Inferior parietal cortex (tissue), 1 donor: ENCODE results near the gene BCL2L2.
"Not testable (repeated sequence)": the region's sequence is repeated elsewhere in the genome, so short reads cannot be mapped to it uniquely, and the experiment has no call there.

Experiments used
- DNase-seq: peaks from one replicate; pipeline ENCODE4 v3.0.0-alpha.2; 2016; ENCODE audit errors: extremely low spot score

BCL2L2 gene

GRCh38 chr14:23324455-23324846 is 17.8 kb downstream of the BCL2L2 start:
- no peak for DNase-seq

GRCh38 chr14:23324993-23325392 is 18.4 kb downstream of the BCL2L2 start:
- no peak for DNase-seq

- not testable (repeated sequence) for DNase-seq
Observed at GRCh38 chr14:23325746-23326145, 19.1 kb downstream of the BCL2L2 start.

DNA sequence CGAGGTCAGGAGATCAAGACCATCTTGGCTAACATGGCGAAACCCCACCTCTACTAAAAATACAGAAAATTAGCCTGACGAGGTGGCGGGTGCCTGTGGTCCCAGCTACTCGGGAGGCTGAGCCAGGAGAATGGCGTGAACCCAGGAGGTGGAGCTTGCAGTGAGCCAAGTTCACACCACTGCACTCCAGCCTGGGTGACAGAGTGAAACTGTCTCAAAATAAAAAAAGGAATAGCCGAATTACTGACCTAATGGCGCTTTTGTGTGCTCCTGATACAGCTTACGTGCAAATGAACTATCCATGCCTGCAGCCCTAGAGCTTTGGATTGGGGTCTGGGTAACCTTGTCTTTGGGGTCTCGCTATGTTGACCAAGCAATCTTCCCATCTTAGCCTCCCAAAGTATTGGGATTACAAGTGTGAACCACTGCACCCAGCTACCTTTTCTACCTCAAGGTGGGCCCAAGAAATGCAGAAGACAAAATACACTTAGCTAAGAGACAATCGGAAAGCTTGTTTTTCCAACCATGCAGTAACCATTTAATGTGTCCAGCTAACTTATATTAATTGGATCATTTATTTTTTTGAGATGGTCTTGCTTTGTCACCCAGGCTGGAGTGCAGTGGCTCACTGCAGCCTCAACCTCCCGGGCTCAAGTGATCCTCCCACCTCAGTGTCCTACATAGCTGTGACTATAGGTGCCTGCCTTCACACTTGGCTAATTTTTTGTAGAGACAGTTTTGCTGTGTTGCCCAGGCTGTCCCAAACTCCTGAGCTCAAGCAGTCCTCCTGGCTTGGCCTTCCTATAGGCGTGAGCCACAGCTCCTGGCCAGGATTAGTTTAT is 20.1 kb downstream of the BCL2L2 start:
- DNase-seq, result no peak

DNA sequence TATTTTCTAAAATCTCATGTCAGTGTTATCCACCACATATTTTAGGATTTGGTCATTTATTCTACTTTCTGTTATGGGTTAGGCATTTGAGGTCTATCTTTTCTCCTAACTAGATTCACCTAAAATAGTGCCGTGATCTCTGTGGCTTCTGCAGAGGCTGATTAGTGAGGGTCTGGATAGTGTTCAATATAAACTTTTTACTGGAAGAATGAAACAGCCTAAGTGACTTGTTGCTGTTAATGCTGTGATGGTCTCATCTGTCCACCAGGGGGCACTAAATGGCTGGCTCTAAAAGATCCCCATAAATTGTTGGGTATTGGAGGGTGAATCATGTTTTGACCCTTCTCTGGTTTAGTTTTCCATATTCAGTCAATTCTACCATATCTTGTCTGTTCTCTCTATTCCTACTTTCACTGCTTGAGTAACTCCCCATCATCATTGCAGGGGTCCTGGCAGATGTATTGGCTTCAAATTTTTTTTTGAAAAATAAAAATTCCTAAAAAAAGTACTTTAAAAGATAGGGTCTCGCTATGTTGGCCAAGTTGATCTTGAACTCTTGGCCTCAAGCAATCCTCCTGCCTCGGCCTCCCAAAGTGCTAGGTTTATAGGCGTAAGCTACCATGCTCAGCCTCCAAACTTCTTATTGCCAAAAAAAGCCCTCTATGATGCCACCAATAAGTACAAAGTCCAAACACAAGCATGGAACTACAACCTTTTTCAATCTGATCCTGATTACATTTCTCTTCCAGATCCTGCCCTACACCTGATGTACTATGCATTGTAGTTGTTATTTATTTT is 21.5 kb downstream of the BCL2L2 start:
- peak; percentile 93 for DNase-seq

DNA sequence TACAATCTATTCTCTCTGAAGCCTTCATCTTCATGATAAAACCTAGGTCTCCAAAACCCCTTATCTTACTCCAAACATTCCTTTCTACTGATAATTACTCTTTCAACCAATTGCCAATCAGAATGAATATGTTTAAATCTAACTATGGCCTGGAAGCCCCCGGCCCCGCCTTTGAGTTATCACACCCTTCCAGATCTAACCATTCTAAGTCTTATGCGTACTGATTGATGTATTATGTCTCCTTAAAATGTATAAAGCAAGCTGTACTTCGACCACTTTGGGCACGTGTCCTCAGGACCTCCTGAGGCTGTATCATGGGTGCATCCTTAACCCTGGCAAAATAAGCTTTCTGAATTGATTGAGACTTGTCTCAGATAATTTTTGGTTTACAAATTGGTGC is 29.0 kb downstream of the BCL2L2 start:
- DNase-seq, result no peak

DNA sequence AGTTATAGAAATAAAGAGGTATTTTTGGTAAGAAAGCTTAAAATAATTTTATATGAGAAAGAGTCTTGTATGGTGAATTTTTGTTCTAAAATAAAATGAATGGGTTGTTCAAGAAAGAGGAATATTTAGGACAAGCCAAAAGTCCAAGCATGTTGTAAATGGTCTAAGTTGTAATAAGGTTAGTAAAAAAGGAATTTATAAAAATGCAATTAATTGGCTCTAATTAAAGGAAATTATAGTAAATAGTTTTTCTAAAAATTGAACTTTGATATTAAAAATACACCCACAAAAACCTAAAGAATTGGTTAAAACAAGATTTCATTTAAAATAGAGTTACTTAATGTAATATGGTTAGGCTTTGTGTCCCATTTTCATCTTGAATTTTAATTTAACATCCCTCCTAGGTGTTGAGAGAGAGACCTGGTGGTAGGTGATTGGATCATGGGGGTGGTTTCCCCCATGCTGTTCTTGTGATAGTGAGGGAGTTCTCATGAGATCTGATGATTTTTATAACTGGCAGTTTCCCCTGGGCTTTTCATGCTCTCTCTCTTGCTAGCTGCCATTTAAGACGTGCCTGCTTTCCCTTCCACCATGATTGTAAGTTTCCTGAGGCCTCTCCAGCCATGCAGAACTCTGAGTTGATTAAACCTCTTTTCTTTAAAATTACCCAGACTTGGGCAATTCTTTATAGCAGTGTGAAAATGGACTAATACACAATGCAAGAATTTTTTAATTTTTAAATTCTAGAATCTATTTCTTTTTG is 33.1 kb downstream of the BCL2L2 start:
- DNase-seq, result no peak

GRCh38 chr14:23344481-23344880 is 37.8 kb downstream of the BCL2L2 start:
- no peak for DNase-seq

DNA sequence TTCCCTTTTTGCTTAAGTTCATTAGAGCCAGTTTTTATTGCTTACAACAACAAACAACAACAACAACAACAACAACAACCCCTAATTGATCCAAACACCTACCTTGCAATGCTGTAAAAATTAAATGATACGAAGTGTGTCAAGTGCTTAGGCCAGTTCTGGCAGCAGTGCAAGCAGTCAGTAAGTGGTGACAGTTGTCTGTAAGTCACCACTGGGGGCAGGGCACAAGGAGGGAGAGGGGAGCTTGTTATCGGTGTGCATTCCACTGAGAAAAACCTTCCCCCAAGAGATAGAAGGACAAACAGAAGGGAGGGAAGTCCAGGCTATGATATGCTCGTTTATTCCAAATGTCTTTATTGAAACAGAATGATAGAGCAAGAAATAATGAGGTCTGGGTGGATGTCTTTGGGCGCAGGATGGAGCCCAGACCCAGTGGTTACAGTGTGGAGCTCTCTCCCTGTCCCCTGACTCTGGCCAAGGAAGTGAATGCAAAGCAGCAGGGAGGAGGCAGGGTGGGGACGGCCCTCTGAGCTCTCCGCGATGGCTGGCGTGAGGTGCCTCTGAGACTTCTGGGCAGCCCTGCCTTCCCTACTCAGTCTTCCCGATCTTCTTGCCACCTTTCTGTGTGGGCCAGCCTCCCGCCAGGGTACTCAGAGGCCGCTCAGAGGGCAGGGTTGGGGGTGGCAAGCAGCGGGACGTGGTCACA is 39.5 kb downstream of the BCL2L2 start:
- no peak for DNase-seq

DNA sequence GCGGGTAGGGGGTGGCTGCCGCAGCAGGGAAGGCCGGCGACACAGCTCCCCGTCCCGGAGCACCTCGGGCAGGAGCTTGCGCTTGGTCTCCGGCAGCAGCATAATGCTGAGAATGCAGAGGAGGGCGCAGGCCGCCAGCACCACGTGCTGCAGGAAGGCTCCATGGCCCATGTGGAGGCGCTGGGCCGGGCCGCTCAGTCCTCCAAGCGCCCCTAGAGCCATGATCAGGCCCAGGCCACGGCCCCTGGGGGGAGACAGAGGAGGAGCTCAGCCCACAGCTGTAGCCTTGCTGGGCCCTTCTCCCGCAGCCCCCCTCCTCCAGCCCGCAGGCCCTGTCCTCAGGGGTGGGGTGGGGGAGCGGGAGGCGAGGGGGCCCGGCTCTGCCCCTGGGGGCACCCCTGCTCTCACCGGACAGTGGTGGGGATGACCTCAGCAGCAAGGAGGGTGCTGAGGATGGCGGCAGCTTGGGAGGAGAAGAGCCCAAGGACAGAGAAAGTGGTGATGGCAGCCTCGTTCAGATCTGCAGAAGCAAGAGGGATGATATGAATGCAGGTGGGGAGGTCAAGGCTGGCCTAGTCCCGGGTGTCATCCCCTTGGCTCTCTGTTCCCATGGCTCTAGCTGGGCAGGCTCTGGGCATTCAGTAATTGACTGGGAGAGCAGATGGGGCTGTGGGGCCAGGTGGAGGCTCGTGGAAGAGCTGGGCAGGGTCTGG is 40.2 kb downstream of the BCL2L2 start:
- DNase-seq, result no peak

- DNase-seq, result no peak
Observed at GRCh38 chr14:23347406-23348296, 41.0 kb downstream of the BCL2L2 start.

DNA sequence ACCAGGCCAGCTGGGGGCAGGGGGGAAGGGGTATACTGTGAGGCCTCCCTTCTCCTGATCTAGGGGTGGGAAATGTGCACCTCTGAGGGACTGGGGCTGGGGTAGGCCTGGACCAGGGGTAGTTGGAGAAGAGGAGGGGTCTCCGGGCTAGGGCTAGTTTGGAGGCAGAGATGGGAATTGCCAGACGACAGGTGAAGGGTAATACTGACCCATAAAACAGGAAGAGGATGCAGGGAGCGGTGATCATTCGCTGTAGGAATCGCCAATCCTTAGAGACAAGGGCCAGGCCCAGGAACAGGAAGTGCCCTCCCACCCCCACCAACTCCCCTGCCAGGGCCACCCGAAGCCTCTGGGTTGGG is 41.6 kb downstream of the BCL2L2 start:
- no peak for DNase-seq

- no peak for DNase-seq
Observed at GRCh38 chr14:23349156-23349845, 42.7 kb downstream of the BCL2L2 start.

DNA sequence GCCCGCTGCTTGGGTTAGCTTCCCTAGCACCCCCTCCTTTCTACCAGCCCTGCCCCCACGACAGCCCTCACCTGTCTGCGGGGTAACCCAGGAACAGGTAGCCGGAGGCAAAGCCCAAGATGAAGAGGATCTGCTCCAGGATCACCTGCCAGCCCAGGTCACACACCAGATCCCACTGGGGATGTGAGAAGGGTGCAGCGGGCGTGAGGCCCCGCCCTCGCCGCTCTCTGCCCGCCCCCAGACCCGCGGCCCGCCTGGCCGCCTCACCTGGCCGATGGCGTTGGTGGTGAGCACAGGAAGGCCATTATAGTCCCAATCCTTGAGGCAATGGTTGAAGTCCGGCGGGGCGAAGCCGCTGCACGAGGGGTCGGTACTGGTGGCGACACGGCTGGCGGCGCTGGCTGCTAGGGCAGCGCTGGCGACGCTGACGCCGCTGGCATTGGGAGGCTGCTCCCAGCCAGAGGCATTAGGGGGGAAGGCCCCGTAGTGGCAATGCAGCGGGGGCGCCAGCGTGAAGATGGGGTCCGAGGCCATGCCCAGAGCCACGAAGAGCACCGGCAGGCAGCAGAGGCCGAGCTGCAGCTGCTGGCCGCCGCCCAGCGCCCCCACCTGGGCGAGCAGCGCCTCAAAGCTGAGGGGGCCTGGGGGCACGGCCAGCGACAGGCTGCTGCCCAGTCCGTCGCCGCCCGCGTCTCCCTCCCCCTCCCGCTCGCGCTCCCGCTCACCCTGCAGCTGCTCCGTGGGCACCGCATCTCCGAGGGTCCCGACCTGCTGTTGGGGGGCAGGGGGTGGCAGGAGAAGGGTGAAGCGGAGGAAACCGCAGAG is 45.3 kb downstream of the BCL2L2 start:
- no peak for DNase-seq

DNA sequence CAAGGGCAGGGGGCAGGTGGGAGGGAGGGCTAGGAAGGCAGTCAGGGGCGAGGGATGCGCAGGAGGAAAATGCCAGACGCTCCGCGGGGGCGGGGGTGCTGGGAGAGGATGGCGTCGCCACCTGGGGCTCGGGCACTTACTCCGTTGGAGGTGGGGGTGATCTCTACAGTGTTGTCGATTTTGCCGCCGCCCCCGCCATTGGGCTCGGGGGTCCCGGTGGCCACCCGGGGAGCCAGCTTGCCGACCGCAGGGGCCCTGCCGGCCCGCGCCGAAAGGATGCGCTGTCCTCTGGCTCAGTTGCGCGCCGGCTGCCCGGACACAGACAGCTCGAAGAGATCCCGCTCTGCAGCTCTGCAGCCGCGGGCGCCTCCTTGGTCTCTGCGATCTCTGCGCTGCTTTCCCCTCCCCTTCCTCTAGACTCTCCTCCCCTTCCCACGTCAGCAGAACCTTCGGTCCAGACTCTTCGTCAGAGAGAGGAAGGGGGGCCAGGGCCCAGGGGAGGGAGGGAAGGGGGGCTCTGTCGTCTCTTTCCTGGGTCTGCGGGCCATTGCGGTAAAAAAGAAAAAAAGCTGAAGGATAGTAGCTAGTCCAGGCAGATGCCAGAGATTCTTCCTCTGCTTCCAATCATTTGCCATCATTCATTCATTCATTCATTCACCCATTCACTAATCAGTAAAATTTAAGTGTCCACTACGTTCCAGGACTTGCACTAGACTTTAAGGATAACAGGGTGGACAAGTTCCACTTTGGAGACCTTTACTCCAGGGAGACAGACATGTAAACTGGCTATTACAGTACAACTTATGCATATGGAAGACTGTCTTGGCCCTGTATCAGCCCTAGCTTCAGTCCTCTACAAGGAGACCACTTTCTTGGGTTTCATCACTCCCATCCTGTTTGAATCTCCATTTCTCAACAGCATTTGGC is 46.1 kb downstream of the BCL2L2 start, which contains the start of gene SLC22A17:
Gene SLC22A17, minus strand, starts transcription at position 382 of the 927 bp plus-strand sequence.
- DNase-seq, result peak; percentile 89

GRCh38 chr14:23353433-23353780 is 46.8 kb downstream of the BCL2L2 start:
- DNase-seq, result no peak

- no peak for DNase-seq
Observed at GRCh38 chr14:23354990-23355389, 48.4 kb downstream of the BCL2L2 start.
